Measurements from ENCODE around the gene KCTD2. TPM values are rescaled to one million over a fixed set of nuclear protein-coding genes. Genes with fewer than 3 reads are reported as not detected.
A peak's percentile ranks its signal among the peaks of the same experiment; 100 is the strongest.

The KCTD2 gene
- total RNA-seq, 2 donors from 2014 or later = 27.7 to 32.8 TPM

DNA sequence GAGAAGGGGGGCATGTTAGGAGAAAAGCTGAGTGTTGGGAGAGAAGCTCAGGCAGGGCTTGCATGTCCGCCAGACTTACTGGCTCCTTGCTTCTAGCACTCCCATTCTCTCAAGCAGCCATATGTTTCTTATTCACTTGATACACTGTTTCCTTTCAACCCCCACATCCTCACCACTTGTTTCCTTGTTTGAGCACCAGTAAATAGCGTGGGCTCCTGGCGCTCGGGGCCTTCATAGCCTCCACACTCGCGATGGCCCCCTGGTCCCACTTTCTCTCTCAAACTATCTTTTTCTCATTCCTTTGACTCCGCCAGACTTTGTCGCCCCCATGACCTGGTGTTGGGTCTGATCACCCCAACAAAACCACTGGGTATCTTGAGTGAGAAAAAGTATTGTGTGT, 16.9 kb upstream of the KCTD2 start:
- Mint-ChIP-seq H3K9me3 (peaks cover 61% of the 10 kb centered on the region), H3K27ac (no peak overlapping the region), H3K4me1 (no peaks in the 10 kb centered on the region), H3K36me3 (ENCODE audit: low read depth) (peaks cover 7% of the 10 kb centered on the region), H3K4me3 (no peak overlapping the region), H3K27me3 (ENCODE audit: insufficient read depth) (peaks cover 10% of the 10 kb centered on the region)
- Histone ChIP-seq H3K9me3 (ENCODE audit: control insufficient read depth, low read length) (peaks cover 35% of the 10 kb centered on the region), H3K4me3 (ENCODE audit: low read length) (no peak overlapping the region), H3K4me1 (ENCODE audit: control insufficient read depth, insufficient read depth, low read length) (no peaks in the 10 kb centered on the region), H3K27ac (ENCODE audit: low read depth, low read length) (no peak overlapping the region), H3K27me3 (ENCODE audit: control insufficient read depth, insufficient read depth, low read length, poor library complexity, severe bottlenecking) (no peaks in the 10 kb centered on the region), H3K36me3 (ENCODE audit: control insufficient read depth, insufficient read depth, low read length) (no peaks in the 10 kb centered on the region), H3K9ac (ENCODE audit: extremely low read depth, low read length, poor library complexity, severe bottlenecking) (no peak overlapping the region)
- TF ChIP-seq, protein P1, sequence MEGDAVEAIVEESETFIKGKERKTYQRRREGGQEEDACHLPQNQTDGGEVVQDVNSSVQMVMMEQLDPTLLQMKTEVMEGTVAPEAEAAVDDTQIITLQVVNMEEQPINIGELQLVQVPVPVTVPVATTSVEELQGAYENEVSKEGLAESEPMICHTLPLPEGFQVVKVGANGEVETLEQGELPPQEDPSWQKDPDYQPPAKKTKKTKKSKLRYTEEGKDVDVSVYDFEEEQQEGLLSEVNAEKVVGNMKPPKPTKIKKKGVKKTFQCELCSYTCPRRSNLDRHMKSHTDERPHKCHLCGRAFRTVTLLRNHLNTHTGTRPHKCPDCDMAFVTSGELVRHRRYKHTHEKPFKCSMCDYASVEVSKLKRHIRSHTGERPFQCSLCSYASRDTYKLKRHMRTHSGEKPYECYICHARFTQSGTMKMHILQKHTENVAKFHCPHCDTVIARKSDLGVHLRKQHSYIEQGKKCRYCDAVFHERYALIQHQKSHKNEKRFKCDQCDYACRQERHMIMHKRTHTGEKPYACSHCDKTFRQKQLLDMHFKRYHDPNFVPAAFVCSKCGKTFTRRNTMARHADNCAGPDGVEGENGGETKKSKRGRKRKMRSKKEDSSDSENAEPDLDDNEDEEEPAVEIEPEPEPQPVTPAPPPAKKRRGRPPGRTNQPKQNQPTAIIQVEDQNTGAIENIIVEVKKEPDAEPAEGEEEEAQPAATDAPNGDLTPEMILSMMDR (conservative IDR thresholded peaks at IDR 0.05) = no peak
- 80 to 96% methylated on average over 4 to 8 of the region's 8 CpGs for WGBS, 2 experiments (ENCODE audit: insufficient coverage in 1 of 2, insufficient read length in 1 of 2)
- peak; percentile 56 for DNase-seq

GRCh38 chr17:75031972-75032719, 14.9 kb upstream of the KCTD2 start:
- Mint-ChIP-seq H3K27ac (no peak overlapping the region), H3K9me3 (peaks cover 42% of the 10 kb centered on the region), H3K4me1 (peaks cover 3% of the 10 kb centered on the region), H3K36me3 (ENCODE audit: low read depth) (peaks cover 8% of the 10 kb centered on the region), H3K27me3 (ENCODE audit: insufficient read depth) (peaks cover 7% of the 10 kb centered on the region), H3K4me3 (peak overlapping the region; percentile 20)
- Histone ChIP-seq H3K9me3 (ENCODE audit: control insufficient read depth, low read length) (peaks cover 24% of the 10 kb centered on the region), H3K27ac (ENCODE audit: low read depth, low read length) (no peak overlapping the region), H3K9ac (ENCODE audit: extremely low read depth, low read length, poor library complexity, severe bottlenecking) (no peak overlapping the region), H3K27me3 (ENCODE audit: control insufficient read depth, insufficient read depth, low read length, poor library complexity, severe bottlenecking) (no peaks in the 10 kb centered on the region), H3K36me3 (ENCODE audit: control insufficient read depth, insufficient read depth, low read length) (no peaks in the 10 kb centered on the region), H3K4me1 (ENCODE audit: control insufficient read depth, insufficient read depth, low read length) (no peaks in the 10 kb centered on the region), H3K4me3 (ENCODE audit: low read length) (no peak overlapping the region)
- TF ChIP-seq, protein P1 (conservative IDR thresholded peaks at IDR 0.05) = no peak
- DNase-seq = peak; percentile 73
- WGBS, 2 experiments (ENCODE audit: insufficient coverage in 1 of 2, insufficient read length in 1 of 2) = 76 to 78% methylated on average over 6 to 10 of the region's 10 CpGs

DNA sequence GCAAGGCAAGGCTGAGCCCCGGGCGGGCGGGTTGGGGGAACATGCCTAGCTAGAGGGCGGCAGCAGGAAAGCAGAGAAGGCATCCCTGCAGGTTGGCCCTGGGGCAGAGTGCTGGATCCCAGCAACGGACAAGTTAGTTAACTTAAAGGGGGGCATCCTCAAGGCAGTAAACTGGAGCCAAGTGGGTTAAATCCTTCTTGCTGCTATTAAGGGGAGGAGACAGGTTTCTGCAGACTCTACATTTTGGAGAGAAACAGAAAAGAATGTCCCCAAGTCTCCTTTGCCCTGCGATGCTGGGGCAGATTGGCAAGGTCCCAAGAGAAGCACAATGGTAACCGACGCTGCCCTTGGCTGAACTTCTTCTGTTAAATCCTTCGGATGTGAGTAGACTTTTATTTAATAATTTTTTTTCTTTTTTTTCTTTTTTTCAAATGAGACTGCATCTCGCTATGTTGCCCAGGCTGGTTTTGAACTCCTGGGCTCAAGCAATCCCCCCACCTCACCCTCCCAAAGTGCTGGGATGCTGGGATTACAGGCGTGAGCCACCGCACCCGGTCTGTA, 14.2 kb upstream of the KCTD2 start:
- no peaks in the 10 kb centered on the region for H3K4me1 ChIP-seq (ENCODE audit: control insufficient read depth, insufficient read depth, low read length)
- WGBS, 2 experiments (ENCODE audit: insufficient coverage in 1 of 2, insufficient read length in 1 of 2) = 54 to 73% methylated on average over 6 to 9 of the region's 13 CpGs
- peak overlapping the region; percentile 99 for H3K4me3 ChIP-seq (ENCODE audit: low read length)
- peaks cover 22% of the 10 kb centered on the region for H3K9me3 ChIP-seq (ENCODE audit: control insufficient read depth, low read length)
- no peaks in the 10 kb centered on the region for H3K27me3 ChIP-seq (ENCODE audit: control insufficient read depth, insufficient read depth, low read length, poor library complexity, severe bottlenecking)
- no peak overlapping the region for H3K27ac ChIP-seq (ENCODE audit: low read depth, low read length)
- H3K27ac Mint-ChIP-seq = no peak overlapping the region
- DNase-seq = peak; percentile 60
- H3K4me1 Mint-ChIP-seq = peaks cover 3% of the 10 kb centered on the region
- H3K36me3 ChIP-seq (ENCODE audit: control insufficient read depth, insufficient read depth, low read length) = peaks cover 5% of the 10 kb centered on the region
- H3K9ac ChIP-seq (ENCODE audit: extremely low read depth, low read length, poor library complexity, severe bottlenecking) = peak overlapping the region; percentile 9
- H3K27me3 Mint-ChIP-seq (ENCODE audit: insufficient read depth) = peaks cover 6% of the 10 kb centered on the region
- TF ChIP-seq, protein P1 (conservative IDR thresholded peaks at IDR 0.05) = no peak
- peaks cover 36% of the 10 kb centered on the region for H3K9me3 Mint-ChIP-seq
- peak overlapping the region; percentile 97 for H3K4me3 Mint-ChIP-seq
- peaks cover 8% of the 10 kb centered on the region for H3K36me3 Mint-ChIP-seq (ENCODE audit: low read depth)
